HG02678 (cell line): Measurements from ENCODE around the gene TNFRSF14.
A peak's percentile ranks its signal among the peaks of the same experiment; 100 is the strongest.
"Not testable (repeated sequence)": the region's sequence is repeated elsewhere in the genome, so short reads cannot be mapped to it uniquely, and the experiment has no call there.

ENCODE experiments used
- ATAC-seq: cut with Tn5 transposase; IDR thresholded peaks from one replicate; pipeline ENCODE4 v1.9.1; 2021; ENCODE audit warnings: mild to moderate bottlenecking, moderate library complexity; ENCODE audit not compliant: unreplicated experiment

The TNFRSF14 gene

GRCh38 chr1:2538376-2538775 lies 17.8 kb upstream of the TNFRSF14 start:
- no peak for ATAC-seq

DNA sequence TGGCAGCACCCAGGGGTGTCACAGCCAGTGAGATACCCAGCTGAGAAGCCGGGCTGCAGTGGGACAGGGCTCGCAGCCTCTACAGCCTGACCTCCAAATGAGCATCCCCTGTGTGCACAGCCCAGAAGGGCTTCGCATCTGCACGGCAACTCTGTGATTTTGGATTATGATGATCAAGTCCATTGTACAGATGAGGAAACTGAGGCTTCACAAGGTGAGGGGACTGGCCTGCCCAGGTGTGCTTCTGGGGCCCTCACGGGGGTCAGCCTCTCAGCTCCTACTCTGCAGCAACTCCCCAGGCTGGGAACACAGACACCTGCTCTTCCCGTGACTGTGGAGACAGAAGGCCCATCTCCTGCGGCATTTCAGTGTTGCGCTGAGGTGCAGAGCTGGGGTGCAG lies 17.3 kb upstream of the TNFRSF14 start:
- no peak for ATAC-seq

DNA sequence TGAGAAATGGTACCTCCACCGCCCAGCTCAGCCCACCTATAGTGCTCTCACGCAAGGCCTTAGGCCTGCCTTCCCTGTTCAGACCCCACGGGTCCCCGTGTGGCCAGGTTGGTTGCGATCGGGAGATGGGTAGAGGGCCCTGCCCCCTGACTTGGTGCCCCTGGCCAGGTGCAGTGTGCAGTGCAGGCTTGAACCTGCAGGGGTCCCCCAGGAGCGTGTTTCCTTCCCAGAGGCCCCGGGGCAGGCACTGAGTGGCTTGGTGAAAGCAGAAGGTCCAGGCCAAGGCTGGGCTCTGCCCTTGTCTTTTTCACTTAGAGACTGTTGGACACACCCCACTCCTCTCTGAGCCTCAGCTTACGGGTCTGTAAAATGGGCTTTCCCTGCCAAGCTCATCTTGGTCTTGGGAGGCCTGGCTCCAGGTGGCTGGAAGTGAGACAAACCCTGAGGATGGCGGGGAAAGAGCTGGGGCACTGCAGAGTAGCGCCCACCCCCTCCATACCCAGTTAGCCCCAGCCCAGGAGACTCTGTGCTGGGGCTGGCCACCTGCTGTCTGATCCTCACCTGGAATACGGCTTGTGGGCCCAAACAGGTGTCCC lies 16.8 kb upstream of the TNFRSF14 start:
- no peak for ATAC-seq

DNA sequence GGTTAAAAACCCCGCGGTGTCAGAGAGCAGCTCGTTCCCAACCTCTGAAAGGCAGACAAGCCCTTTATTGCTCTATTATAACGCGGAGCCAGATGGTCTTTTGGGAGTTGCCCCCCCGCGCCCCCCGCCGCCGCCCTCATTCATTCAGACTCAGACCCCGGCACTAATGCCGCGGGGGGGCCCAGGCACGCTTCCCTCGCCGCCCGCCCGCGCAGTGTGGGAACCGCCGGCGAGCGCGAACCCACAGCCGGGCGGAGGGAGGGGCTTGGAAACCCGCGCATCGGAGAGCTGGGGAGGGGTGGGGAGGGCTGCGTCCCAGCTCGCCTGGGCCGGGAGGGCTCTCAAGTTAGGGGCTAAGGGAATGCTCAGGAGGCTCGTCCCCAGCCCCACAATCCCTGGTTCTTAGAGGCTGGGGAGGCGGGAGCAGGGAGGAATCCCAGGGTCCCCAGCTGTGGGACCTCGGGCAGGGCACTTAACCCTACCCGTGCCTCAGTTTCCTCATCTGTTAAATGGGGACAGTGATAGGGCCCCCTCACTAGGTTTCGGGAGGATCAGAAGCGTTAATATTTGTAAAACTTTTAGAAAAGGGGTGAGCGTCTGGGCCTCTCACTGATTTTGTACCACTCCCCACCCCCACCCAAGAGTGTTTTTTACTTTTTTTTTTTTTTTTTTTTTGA lies 15.2 kb upstream of the TNFRSF14 start:
- ATAC-seq, result no peak

DNA sequence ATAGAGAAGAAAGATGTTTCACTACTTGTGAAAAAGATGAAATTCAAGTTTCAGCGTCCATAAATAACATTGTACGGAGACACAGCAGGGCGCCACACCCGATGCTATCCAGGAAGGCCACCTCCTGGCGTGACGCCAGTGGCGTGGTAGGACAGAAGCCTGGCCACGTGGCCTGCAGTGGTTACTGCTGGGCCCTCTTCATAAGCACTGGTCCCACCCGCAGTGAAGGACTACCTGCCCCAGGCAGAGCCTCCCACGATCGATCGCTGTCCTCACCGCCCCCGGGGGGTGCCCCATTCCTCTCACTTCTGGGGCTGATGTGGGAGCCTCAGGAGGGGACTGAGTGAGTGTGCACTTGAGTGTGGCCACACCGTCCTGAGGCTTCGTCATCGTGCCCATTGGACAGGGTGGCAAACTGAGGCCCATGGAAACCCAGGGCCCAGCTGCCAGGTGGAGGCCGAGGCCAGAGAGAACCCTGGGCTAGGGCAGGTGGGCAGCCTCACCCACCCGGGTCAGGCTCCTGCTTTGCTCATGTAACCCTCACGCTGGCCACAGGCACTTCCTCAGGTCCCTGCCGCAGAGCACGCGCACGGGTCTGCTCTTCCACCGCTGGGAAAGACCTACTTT lies 14.4 kb upstream of the TNFRSF14 start:
- ATAC-seq, result no peak

- no peak for ATAC-seq
These were observed 13.8 kb upstream of the TNFRSF14 start for GRCh38 chr1:2542246-2542915.

DNA sequence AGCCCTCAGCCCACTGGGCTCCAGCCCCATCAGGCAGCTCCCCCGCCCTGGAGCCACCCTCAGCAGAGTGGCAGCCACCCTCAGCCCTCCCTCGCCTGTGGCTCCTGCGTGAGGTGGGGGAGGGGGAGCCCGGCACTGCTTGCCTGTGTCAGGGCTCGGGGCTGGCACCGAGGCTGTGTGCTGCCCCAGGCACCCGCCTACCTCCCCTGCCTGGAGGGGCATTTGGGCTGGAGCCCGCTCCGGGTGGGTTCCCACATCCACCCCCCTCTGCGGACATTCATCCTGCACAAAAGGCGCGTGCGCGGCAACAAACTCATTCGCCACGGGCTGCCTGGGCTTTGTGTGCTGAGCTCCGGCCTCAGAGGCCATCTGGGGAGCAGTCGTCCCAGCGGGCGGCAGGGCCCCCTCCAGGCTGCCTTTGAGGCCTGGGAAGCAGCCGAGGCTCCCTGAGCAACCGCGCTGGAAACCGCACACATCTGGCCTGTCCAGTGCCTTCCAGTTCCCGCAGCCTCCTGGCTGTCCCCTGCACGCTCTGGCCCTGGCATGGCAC lies 12.6 kb upstream of the TNFRSF14 start:
- no peak for ATAC-seq

DNA sequence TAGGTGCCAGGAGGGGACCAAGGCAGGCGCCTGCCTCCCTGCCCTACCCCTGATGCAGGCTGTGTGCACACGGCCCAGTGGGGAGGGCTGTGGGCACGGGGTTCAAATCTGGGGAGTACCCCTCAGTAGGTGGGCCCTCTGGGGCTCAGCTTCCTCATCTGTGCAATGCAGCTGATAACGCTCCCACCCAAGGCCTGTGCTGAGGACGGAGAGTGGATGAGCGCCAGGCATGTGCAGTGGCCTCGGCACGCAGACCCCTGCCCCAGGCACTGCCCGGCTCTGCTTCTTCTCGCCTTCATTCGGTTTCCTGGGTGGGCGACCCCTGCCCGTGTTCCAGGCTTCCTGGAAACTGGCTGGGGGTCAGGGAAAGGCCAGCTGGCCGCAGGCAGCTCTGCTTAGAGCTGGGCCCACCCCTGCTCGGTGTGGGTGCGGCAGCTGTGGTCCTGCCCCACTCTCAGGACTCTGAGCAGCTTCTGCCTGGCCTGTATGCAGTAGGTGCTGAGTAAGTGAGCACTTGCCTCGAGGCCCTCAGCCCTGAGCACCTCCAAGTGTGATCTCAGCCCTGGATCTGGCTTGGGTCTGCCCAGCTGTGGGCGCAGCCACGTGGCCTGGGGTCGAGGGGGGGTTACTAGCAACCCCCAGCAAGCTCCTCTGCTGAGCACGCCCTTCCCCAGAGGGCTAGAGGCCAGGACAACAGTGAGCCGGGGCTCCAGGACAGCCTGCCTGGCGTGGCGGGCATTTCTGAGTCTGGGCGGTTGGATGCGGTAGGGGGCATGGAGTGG lies 11.9 kb upstream of the TNFRSF14 start:
- no peak for ATAC-seq

DNA sequence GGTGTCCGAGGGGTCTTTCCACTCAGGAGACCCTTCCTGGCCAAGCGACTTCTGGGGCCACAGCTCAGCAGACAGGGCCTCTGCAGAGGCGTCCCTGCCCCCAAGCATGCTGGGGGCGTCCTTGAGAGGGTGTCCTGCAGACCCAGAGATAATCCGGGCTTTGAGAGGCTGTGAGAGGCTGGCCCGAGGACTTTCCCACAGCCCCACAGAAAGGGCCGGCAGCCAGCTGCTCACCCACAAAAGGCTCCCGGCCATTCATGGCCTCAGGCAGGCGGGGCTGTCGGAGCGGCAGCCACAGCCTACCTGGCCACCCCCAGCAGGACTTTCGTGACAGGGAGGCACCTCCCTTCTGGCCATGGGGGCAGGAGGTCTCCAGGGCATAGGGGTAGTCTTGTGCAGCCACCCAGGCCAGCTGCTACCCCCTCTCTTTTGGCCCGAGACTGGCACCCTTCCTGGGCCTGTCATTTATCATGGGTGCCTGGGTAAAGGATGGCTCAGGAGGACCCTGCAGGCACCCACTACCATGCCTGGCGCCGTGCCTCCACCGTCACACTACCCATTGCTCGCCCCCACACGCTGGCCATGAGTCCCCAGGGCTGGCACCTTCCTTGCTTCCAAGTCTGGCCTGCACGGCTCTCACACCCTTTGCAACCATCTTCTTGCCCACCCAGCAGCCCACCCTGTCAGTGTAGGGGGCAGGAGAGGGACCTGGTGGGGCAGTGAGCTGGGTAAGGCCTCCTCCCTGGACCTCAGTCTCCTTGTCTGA lies 11.1 kb upstream of the TNFRSF14 start:
- ATAC-seq, result no peak

- ATAC-seq, result peak; percentile 33
These were observed 10.2 kb upstream of the TNFRSF14 start for GRCh38 chr1:2545754-2546514.

DNA sequence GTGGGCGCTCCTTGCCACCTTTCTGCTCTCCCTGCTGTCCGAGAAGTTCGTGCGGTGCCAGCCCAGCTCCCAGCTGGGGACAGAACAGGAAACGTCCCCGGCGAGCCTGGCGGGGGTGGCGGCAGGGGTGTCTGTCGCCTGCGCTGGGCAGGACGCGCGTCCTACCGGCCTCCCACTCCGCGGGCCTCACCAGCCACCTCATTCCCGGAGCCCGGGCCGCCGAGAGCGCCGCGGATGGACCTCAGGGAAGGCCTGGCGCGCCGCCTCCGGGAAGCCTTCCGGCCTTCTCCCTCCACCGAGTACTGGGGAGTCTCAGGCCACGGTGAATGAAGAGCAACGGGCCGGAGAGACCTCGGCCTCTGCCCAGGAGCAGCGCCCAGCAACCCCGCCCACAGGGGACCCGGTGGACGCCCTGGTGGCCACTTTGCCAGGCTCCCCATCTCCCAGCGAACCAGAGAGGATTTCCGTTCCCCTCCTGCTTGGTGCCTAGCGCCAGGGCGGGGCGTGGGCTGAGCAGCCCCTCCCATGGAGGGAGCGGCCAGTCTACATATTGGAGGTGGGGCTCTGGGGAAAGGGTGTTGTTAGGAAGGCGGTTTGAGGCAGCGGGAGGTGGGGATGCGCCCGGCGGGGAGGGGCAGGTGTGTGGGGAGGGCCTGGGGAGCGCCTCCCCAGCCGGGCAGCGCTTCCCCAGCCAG lies 9.5 kb upstream of the TNFRSF14 start:
- ATAC-seq, result peak; percentile 25

DNA sequence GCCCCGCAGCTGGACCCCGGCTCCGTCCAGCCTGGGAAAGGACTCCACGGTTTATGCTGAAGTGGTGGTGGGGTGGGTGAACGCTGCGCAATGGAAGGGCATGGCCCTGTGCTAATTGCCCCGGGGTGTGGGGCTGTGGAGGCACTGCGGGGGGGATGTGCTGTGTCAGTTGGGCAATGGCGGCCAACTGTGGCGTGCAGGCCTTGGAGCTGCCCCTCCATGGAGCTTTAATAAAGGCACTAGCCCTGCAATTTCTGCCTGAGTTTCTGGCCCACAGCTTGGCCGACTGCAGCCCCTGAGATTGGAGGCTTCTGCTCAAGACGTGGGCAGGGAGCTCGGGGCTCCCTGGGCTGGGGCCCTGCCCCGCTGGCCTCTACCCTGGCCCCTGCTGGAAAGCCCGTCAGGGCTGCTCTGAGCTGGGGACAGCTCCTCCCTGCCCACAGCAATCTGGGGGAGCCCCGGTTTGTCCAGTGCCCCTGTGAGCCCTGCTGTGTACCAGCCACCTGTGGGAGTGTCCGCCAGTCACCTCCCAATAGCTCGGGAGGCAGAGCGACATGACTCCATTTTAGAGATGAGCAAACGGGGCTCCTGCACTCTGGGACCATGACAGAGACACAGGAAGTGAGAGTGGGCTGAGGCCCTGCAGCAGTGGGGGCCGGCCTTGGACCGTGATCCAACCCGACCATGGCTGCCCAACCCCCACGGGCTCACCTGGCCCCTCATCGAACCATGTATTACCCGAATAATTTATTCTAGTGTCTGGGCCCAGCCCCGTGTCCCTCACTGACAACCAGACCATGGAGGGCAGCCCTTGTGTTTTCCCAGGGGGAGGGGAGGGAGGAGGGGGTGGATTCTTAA lies 8.7 kb upstream of the TNFRSF14 start:
- ATAC-seq, result no peak

DNA sequence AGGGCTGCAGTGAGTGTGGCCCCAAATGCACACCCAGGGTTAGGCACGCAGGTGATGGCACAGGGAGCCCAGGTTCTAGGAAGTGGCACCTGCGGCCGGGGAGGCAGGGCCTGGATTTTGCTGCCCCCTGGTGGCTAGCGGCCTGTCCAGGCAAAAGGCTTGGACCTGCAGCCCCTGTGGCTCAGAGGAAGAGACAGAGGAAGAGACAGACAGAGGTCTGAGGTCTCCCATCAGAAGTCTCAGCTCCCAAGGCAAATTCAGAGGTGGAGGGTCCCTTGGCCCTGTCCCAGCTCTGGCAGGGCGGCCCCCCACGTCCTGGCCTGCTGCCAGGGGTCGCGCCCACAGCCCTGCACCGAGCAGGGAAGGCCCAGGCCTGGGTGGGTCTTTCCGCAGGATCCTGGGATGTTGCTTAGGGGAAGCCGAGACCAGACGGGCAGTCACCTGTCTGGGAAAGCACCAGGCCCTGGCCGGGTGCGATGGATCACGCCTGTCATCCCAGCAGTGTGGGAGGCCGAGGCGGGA lies 8.0 kb upstream of the TNFRSF14 start:
- ATAC-seq, result peak; percentile 27

GRCh38 chr1:2549367-2550029 lies 6.7 kb upstream of the TNFRSF14 start:
- ATAC-seq, result not testable (repeated sequence)

DNA sequence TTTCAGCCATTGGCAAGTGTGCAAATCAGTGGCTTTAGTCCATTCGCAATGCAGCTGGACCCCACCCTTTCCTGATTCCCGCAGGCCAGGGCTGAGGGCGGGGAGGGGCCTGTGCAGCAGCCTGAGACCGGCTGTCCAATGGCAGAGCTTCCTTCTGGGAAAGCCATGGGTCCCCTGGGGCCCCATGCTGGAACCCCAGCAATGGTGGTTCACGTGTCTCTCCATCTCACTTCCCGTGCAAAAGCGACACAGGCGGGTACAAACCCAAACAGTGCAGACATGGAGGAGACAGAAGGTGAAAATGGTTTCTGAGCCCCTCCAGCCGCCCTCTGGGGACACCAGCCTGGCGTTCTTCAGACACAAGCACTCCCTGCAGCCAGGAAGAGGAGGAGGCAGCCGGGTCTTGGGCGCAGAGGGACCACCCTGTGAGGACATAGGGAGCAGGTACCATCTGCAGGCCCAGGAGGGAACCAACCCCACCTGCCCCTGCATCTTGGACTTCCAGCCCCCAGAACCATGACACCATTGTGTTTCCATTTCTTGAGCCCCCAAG lies 5.8 kb upstream of the TNFRSF14 start:
- not testable (repeated sequence) for ATAC-seq

DNA sequence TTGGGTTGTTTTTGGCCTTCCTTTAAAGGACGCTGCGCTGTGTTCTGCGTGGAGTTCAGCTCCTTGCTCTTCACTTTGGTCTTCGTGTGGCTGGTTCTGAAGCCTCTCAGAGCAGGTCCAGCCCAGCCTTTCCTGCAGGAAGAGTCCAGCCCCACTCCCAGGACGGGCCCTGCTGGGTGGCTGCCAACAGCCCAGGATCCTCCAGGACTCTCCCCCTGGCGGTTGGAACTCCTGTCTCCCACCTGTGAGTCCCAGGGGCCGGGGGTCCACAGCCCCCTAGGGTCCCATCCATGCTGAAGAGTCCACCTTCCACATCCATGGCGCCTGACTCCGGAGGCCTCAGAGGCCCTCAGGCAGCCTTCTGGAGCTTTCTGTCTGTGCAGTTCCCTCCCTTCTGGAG lies 4.6 kb upstream of the TNFRSF14 start:
- ATAC-seq, result not testable (repeated sequence)

DNA sequence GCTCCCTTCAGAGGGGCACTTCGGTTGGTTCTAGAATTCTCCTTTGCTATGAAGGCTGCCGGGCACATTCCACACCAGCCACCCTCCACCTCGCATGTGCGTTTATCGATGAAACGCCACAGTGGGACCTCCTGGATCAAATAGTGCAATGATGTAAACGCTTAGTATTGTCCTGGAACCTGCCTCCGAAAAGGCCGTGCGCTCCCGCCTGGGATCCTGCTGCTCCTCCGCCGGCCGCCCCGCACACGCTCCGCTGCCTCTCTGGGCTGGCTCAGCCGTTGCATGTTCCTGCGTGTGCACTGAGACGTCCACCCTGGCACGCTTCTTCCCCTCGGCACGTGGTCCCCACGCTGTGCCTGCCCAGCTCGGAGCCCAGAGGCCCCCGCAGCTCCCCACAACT lies 4.0 kb upstream of the TNFRSF14 start:
- ATAC-seq, result no peak
